Upper lobe of left lung (tissue), 6 donors: ENCODE results near the gene ANGPT4. TPM values are rescaled to one million over a fixed set of nuclear protein-coding genes. Genes with fewer than 3 reads are reported as not detected.
"Not testable (repeated sequence)": the region's sequence is repeated elsewhere in the genome, so short reads cannot be mapped to it uniquely, and the experiment has no call there.

ENCODE experiments used
- ATAC-seq, 2 donors: fragments of 200-7000 bp; cut with Tn5 transposase; one replicate each; pipeline ENCODE4 v1.9.1; 2022; ENCODE audit warnings: mild to moderate bottlenecking in 2 of 2, moderate library complexity in 2 of 2; ENCODE audit not compliant: low FRiP score in 2 of 2
- DNase-seq, 2 donors: peaks; one replicate each; pipeline ENCODE4 v3.0.0-alpha.2; 2019 to 2020
- H3K27ac ChIP-seq, 4 donors: fragments of 200-600 bp; sonication (generic); one replicate each; pipeline ENCODE4 v1.5.1; 2016 to 2019
- H3K27me3 ChIP-seq, 4 donors: fragments of 200-600 bp; sonication (generic); one replicate each; pipeline ENCODE4 v1.5.1; 2017 to 2019
- H3K36me3 ChIP-seq, 4 donors: fragments of 200-600 bp; sonication (generic); one replicate each; pipeline ENCODE4 v1.5.1; 2016 to 2019
- H3K4me1 ChIP-seq, 4 donors: fragments of 200-600 bp; sonication (generic); one replicate each; pipeline ENCODE4 v1.5.1; 2018 to 2019
- H3K4me3 ChIP-seq, 4 donors: fragments of 200-600 bp; sonication (generic); one replicate each; pipeline ENCODE4 v1.5.1; 2017 to 2019; ENCODE audit warnings: mild to moderate bottlenecking in 2 of 4, moderate library complexity in 1 of 4
- H3K9me3 ChIP-seq, 4 donors: fragments of 200-600 bp; sonication (generic); one replicate each; pipeline ENCODE4 v1.5.1; 2018 to 2019
- EP300 ChIP-seq, 4 donors: sonication (generic); formaldehyde crosslinking; IDR thresholded peaks; one replicate each; pipeline ENCODE4 v1.5.1; 2017; ENCODE audit warnings: antibody characterized with exemption in 4 of 4, control low read depth in 2 of 4
- POLR2A ChIP-seq, 4 donors: fragments of 450-650 bp; IDR thresholded peaks; one replicate each; pipeline ENCODE4 v1.5.1; 2016 to 2017; ENCODE audit warnings: antibody characterized with exemption in 4 of 4, mild to moderate bottlenecking in 2 of 4
- POLR2AphosphoS5 ChIP-seq, 2 donors: sonication (generic); formaldehyde crosslinking; IDR thresholded peaks; one replicate each; pipeline ENCODE4 v1.5.1; 2017; ENCODE audit warnings: antibody characterized with exemption in 2 of 2
- WGBS, 2 donors: methylation state at CpG; one replicate each; pipeline ENCODE4 v1.1.5; 2017 to 2018; 5-methylcytosine and 5-hydroxymethylcytosine counted together
- total RNA-seq, 6 donors: library from RNA; depleted of rRNA in 4 of 6; stranded (reverse); fragments of >200 nt in 4 of 6; gene quantifications; one replicate each; pipeline versions ENCODE4 v1.1.0 to v1.2.1, GENCODE V29; 2016 to 2021
- TF ChIP-seq, protein P1 (sequence below), 6 experiments: fragments of 450-650 bp in 4 of 6; fragments of 200-600 bp in 2 of 6; sonication (generic) in 2 of 6; IDR thresholded peaks; one replicate each; pipeline ENCODE4 v1.5.1; 2016 to 2019; ENCODE audit warnings: antibody characterized with exemption in 6 of 6
- donor health status: DM: no; HTN: no; CAD: no; lungs with moderate emphysema.
- donor health status: DM: no; HTN: yes; CAD: no; lungs with severe emphysema.

ANGPT4 gene
- total RNA-seq, 6 donors from 2014 or later = 0.39 to 3.0 (median 1.4) TPM

DNA sequence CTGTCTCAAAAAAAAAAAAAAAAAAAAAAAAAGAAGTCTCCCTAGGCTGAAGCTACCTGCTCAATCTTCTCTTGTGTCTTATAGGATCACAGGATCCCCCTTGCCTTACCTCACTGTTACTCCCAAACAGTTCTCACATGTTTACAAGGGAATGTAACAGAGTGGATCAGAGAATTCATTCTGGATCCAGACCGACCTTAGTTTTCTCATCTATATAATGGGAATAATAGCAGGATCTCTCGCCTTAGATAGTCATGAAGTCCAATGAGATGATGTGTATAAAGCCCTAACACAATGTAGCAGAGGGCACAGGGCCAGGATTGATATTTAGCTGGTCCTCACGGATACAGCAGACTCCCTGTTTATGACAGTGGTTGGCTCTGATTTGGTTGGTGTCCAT, 84.9 kb downstream of the ANGPT4 start:
- no peaks in the 10 kb centered on the region for H3K9me3 ChIP-seq
- DNase-seq (no peak), ATAC-seq (no peak)
- no peak overlapping the region for H3K27ac ChIP-seq
- peaks cover 25 to 36% (median 32%) of the 10 kb centered on the region in 4 donors for H3K4me1 ChIP-seq
- TF ChIP-seq POLR2A (IDR thresholded peaks at IDR 0.05) (no peak), POLR2AphosphoS5 (IDR thresholded peaks at IDR 0.05) (no peak), EP300 (IDR thresholded peaks at IDR 0.05) (no peak)
- TF ChIP-seq, protein P1, sequence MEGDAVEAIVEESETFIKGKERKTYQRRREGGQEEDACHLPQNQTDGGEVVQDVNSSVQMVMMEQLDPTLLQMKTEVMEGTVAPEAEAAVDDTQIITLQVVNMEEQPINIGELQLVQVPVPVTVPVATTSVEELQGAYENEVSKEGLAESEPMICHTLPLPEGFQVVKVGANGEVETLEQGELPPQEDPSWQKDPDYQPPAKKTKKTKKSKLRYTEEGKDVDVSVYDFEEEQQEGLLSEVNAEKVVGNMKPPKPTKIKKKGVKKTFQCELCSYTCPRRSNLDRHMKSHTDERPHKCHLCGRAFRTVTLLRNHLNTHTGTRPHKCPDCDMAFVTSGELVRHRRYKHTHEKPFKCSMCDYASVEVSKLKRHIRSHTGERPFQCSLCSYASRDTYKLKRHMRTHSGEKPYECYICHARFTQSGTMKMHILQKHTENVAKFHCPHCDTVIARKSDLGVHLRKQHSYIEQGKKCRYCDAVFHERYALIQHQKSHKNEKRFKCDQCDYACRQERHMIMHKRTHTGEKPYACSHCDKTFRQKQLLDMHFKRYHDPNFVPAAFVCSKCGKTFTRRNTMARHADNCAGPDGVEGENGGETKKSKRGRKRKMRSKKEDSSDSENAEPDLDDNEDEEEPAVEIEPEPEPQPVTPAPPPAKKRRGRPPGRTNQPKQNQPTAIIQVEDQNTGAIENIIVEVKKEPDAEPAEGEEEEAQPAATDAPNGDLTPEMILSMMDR (IDR thresholded peaks at IDR 0.05) = no peak
- WGBS, 2 donors = 76 to 87% methylated on average over 3 of the region's 3 CpGs
- no peaks in the 10 kb centered on the region for H3K27me3 ChIP-seq
- no peak overlapping the region for H3K4me3 ChIP-seq
- H3K36me3 ChIP-seq = no peaks in the 10 kb centered on the region

DNA sequence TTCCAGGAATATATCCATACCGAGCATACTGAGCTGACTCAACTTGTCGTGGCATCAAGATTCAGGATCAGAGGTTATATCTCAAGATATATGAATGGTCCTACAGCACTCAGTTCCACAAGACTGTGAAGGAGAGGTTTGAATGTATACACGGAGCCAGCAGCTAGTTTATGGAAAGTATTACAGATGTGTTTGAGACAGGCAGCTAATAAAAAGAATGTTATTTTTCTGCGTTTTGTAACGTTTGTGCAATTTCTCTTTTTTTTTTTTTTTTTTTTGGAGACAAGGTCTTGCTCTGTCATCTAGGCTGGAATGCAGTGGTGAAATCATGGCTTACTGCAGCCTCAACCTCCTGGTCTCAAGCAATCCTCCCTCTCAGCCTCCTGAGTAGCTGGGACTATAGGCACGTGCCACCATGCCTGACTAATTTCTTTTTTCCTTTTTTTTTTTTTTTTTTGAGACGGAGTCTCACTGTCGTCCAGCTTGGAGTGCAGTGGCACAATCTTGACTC, 86.1 kb downstream of the ANGPT4 start:
- ATAC-seq = no peak

DNA sequence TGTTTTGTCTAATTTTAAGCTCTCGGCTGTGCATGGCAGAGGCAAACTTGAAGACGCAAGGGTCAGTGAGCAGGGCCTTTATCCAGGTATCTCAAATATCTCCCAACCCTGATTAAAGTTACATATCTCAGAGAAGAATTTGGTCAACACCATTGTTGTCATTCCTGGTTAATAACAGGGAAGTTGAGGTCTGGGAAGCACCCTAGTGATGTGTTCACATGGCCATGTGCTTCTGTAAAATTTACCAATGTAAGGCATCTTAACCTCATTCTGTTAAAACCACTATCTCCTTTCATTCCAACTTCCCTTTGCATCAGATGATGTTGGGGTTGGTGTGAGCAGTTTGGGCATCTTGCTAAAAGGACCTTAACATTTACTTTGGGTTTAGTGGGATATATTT, 86.6 kb downstream of the ANGPT4 start:
- TF ChIP-seq EP300 (IDR thresholded peaks at IDR 0.05) (peak in 1 of 4 donors; percentile 27), POLR2A (IDR thresholded peaks at IDR 0.05) (no peak)
- ATAC-seq = no peak
- no peaks in the 10 kb centered on the region for H3K27me3 ChIP-seq

More for the DNA sequence above, 86.1 kb downstream of the ANGPT4 start:
- H3K27me3 ChIP-seq = no peaks in the 10 kb centered on the region
- no peaks in the 10 kb centered on the region for H3K9me3 ChIP-seq
- peak overlapping the region in 2 of 4 donors; percentile 18 to 46 for H3K27ac ChIP-seq
- no peaks in the 10 kb centered on the region for H3K36me3 ChIP-seq
- H3K4me3 ChIP-seq = no peak overlapping the region
- peak in 1 of 2 donors; percentile 25 for DNase-seq
- 61 to 64% methylated on average over 8 of the region's 8 CpGs for WGBS, 2 donors
- H3K4me1 ChIP-seq = peaks cover 17 to 26% (median 20%) of the 10 kb centered on the region in 4 donors
- no peak for TF ChIP-seq POLR2A (IDR thresholded peaks at IDR 0.05)
- peak in 1 of 2 donors; percentile 11 for TF ChIP-seq POLR2AphosphoS5 (IDR thresholded peaks at IDR 0.05)

DNA sequence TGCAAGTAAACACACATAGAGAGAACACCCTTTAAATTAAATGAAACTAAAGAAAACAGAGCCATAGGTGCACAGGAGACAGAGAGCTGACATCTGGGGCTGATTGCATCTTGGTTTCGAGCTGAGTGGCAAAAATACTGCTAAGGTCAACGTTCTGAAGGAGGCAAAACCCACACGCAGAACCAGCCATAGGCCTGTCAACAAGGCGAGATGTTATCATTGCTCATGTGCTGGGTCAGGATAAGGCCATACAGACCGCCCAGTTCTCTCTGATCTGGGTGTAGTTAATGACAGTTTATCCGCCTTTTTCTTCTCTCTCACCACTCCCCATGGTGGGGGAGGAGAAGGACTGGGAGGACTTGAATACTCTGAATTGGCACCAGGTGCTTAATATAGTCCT, 87.1 kb downstream of the ANGPT4 start:
- Histone ChIP-seq H3K4me1 (peaks cover 7 to 18% (median 11%) of the 10 kb centered on the region in 4 donors), H3K36me3 (no peaks in the 10 kb centered on the region), H3K27ac (no peak overlapping the region), H3K27me3 (no peaks in the 10 kb centered on the region), H3K9me3 (no peaks in the 10 kb centered on the region), H3K4me3 (no peak overlapping the region)
- ATAC-seq (no peak), DNase-seq (peak in 1 of 2 donors; percentile 21)
- 50% methylated on average over 6 of the region's 6 CpGs for WGBS, 2 donors
- no peak for TF ChIP-seq EP300 (IDR thresholded peaks at IDR 0.05)
- TF ChIP-seq POLR2AphosphoS5 (IDR thresholded peaks at IDR 0.05) = no peak
- TF ChIP-seq, protein P1 (IDR thresholded peaks at IDR 0.05) = no peak
- no peak for TF ChIP-seq POLR2A (IDR thresholded peaks at IDR 0.05)

More for the DNA sequence above, 86.6 kb downstream of the ANGPT4 start:
- H3K4me1 ChIP-seq = peaks cover 11 to 21% (median 16%) of the 10 kb centered on the region in 4 donors
- no peak overlapping the region for H3K4me3 ChIP-seq
- DNase-seq = peak in 1 of 2 donors; percentile 22
- WGBS, 2 donors = 91 to 93% methylated on average over 2 of the region's 2 CpGs
- no peaks in the 10 kb centered on the region for H3K36me3 ChIP-seq
- H3K27ac ChIP-seq = peak overlapping the region in 2 of 4 donors; percentile 18 to 46
- H3K9me3 ChIP-seq = no peaks in the 10 kb centered on the region

DNA sequence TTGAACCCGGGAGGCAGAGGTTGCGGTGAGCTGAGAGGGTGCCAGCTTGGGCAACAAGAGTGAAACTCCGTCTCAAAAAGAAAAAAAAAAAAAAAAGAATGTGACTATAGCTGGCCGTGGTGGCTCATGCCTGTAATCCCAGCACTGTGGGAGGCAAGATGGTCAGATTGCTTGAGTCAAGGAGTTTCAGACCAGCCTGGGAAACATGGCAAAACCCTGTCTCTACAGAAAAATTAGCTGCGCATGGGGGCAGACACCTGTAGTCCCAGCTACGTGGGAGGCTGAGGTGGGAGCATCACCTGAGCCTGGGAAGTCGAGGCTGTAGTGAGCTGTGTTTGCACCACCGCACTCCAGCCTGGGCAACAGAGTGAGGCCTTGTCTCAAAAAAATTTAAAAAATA, 88.2 kb downstream of the ANGPT4 start:
- H3K27me3 ChIP-seq, H3K27ac ChIP-seq, ATAC-seq, H3K4me3 ChIP-seq, H3K36me3 ChIP-seq, H3K9me3 ChIP-seq: not testable (repeated sequence)
- DNase-seq = peak in 1 of 2 donors; percentile 1
- peaks cover 4 to 18% (median 9%) of the 10 kb centered on the region in 4 donors for H3K4me1 ChIP-seq
- WGBS, 2 donors = 91 to 92% methylated on average over 8 of the region's 8 CpGs

DNA sequence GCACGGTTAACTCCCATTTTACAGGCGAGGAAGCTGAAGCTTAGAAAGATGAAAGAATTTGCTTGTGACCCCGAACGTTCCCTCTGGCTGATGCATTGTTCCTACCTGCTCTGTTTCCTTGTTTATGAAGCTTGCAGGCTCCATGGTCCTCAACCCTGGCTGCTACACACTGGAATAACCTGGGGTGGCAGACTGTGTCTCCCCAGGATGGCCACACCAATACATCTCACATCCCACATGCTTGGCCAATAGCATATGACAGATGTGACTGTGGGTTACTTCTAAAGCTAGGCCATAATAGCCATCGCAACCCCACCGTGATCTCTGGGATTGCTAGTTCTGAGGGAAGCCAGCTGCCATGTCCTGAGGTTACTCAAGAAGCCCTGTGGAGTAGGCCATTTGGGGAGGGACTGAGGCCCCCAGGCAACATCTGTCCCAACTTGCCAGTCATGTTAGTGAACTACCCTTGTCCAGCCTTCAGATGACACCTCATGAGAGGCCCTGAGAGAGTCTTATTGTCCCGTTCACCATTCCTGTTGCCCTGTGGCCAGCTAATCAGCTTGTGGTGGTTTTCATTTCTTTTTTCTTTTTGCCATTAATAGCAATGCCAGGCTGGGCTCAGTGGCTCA, 89.3 kb downstream of the ANGPT4 start:
- Histone ChIP-seq H3K9me3 (no peaks in the 10 kb centered on the region), H3K36me3 (no peaks in the 10 kb centered on the region), H3K4me1 (peaks cover 0 to 15% (median under 1%) of the 10 kb centered on the region in 4 donors), H3K27ac (no peak overlapping the region), H3K4me3 (no peak overlapping the region), H3K27me3 (no peaks in the 10 kb centered on the region)
- DNase-seq = peak in 1 of 2 donors; percentile 12
- 88 to 98% methylated on average over 7 of the region's 7 CpGs for WGBS, 2 donors
- ATAC-seq = no peak
- TF ChIP-seq EP300 (IDR thresholded peaks at IDR 0.05) = no peak
- TF ChIP-seq POLR2A (IDR thresholded peaks at IDR 0.05) = no peak
- TF ChIP-seq, protein P1 (IDR thresholded peaks at IDR 0.05) = no peak
- TF ChIP-seq POLR2AphosphoS5 (IDR thresholded peaks at IDR 0.05) = no peak
